Non-pigmented ciliary epithelial cell (primary cell): ENCODE data around the gene DIABLO.
A peak's percentile ranks its signal among the peaks of the same experiment; 100 is the strongest.
"Not testable (repeated sequence)": the region's sequence is repeated elsewhere in the genome, so short reads cannot be mapped to it uniquely, and the experiment has no call there.

ENCODE experiments used
- DNase-seq: peaks from one replicate; pipeline ENCODE4 v3.0.0-alpha.2; 2010; ENCODE audit warnings: low read depth

DIABLO gene

DNA sequence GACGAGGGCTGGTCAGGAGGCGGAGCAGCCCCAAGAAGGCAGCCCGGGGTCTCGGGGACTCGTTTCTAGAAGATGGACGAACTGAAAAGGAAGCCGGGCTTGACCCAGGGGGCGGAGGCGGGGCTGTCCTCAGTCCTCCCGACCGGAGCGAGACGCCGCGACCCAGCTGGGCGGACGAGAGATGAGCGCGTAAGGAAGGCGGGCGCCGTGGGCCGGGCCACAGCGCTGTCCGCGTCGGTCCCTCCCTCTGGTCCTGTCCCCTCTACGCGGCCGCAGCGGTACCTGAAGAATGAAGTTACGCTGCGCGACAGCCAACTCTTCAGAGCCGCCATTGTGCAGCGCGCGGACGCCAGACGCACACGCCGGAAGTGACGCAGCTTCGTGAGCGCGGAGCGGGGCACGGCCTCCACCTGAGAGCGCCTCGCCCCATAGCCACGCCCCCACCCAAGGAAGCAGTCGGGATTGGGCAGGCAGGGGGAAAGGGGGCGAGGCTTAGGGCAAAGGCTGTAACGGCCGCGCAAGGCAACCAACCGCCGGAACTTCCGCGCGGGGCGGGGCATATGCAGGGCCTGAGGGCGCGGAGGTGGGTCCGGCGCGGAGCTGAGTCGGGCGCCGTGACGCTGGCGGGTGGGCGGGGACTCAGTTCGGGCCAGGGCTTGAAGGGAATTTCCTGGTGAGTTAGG is at the start of gene DIABLO:
Gene DIABLO, minus strand, starts transcription at position 370 of the 683 bp plus-strand sequence. Its CDS starts 38 bp downstream, at position 332.
- DNase-seq = peak; percentile 94

- no peak for DNase-seq
Observed at GRCh38 chr12:122275459-122275858, 49.6 kb upstream of the DIABLO start.

- peak; percentile 91 for DNase-seq
Observed at GRCh38 chr12:122266230-122266901, 40.5 kb upstream of the DIABLO start, which contains the start of gene VPS33A. VPS33A (minus strand) TSS chr12:122266494; CDS start chr12:122266408, 86 bp downstream.

GRCh38 chr12:122265886-122266229 is 40.0 kb upstream of the DIABLO start:
- DNase-seq = peak; percentile 4

GRCh38 chr12:122265476-122265875 is 39.6 kb upstream of the DIABLO start:
- DNase-seq = no peak

GRCh38 chr12:122260735-122261134 is 34.9 kb upstream of the DIABLO start:
- not testable (repeated sequence) for DNase-seq

DNA sequence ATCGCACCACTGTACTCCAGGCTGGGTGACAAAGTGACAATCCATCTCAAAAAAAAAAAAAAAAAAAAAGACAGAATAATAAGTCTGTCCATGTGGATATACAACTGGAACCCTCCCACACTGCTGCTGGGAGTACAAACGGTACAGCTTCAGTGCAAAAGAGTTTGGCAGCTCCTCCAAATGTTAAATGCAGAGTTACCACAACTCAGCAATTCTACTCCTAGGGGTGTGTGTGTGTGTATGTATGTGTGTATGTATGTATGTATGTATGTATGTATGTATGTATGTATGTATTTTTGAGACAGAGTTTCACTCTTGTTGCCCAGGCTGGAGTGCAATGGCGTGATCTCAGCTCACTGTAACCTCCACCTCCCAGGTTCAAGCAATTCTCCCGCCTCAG is 33.1 kb upstream of the DIABLO start:
- not testable (repeated sequence) for DNase-seq

DNA sequence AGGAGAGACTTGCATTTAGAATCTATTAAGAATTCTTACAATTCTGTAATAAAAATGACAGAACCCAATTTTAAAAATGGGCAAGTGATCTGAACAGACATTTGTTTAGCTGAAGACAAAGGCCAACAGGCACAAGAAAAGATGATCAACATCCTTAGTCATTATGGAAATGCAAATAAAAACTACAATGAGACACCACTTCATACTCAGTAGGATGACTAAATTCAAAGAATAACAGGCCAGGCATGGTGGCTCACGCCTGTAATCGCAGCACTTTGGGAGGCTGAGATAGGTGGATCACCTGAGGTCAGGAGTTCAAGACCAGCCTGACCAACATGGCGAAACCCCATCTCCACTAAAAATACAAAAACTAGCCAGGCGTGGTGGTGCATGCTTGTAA is 32.6 kb upstream of the DIABLO start:
- DNase-seq = not testable (repeated sequence)

- DNase-seq = no peak
Observed at GRCh38 chr12:122250536-122250935, 24.7 kb upstream of the DIABLO start.

DNA sequence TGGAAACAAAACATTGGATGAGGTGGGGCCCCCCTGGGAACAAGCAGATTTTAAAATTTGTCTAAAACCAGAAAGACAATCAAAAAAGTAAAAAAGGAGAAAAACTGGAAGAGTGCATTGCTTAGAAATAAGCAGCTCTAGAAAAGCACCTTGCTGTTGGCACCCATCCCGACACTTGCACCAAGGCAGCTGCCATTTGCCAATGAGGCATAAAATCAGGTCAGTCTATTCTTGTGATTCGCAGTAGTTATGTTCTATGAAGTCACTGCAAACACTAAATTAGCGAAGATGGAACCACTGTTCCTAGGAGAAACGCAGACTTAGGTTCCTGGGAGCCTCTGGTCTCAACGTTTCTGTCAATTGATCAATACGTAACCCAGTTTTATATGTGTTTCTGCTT is 24.2 kb upstream of the DIABLO start:
- DNase-seq = no peak

DNA sequence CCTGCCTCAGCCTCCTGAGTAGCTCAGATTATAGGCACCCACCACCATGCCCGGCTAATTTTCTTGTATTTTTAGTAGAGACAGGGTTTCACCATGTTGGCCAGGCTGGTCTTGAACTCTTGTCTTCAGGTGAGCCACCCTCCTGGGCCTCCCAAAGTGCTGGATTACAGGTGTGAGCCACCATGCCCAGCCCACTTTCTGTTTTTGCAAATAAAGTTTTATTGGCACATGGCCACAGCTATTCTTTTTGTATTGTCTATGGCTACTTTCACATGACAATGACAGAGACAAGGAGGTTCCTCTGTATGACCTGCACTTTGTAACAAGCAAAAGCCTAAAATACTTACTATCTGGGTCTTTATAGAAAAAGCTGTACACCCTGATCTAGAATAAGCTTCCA is 19.7 kb upstream of the DIABLO start:
- DNase-seq = no peak

GRCh38 chr12:122244565-122245371 is 18.9 kb upstream of the DIABLO start:
- DNase-seq = no peak

DNA sequence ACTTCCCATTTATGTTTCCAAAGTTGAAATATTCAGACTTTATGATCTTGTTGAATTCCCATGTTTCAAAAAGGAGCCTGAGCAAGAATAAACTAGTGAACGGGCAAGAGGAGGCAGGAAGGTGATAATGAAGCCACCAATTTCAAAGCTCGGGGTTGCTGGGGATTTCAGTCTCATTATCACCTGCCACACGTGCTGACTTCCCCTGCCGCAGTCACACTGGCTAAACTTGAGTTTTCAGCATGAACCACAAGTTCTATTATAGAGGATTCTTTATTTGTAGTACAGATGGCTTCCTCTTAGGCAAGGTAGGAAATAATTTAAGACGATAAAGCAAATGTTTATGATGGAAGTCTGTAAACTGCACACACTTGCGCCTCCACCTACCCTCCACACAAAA is 18.1 kb upstream of the DIABLO start:
- no peak for DNase-seq

- no peak for DNase-seq
Observed at GRCh38 chr12:122238861-122239260, 13.0 kb upstream of the DIABLO start.

GRCh38 chr12:122235741-122236140 is 9.9 kb upstream of the DIABLO start:
- no peak for DNase-seq

GRCh38 chr12:122232691-122233090 is 6.8 kb upstream of the DIABLO start:
- DNase-seq = no peak

DNA sequence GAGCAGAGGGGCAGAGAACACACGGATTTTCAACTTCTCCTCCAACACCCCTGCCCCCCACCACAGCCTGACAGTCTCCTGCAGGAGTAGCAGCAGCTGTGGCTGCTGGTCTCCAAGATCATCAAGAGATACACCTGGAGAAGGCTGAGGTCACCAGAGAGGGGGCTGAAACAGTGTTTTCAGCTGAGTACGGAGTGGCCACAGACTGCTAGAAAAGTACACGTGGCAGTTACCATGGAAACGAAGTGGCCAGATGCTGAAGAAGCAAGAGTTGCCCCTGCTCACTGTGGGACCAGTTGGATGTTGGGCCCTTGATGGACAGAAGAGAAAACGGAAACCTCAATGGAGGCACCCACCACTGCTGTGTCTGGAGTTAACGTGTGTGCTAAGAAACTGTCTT is 4.9 kb upstream of the DIABLO start:
- DNase-seq = no peak

GRCh38 chr12:122228092-122228491 is 2.2 kb upstream of the DIABLO start:
- no peak for DNase-seq

DNA sequence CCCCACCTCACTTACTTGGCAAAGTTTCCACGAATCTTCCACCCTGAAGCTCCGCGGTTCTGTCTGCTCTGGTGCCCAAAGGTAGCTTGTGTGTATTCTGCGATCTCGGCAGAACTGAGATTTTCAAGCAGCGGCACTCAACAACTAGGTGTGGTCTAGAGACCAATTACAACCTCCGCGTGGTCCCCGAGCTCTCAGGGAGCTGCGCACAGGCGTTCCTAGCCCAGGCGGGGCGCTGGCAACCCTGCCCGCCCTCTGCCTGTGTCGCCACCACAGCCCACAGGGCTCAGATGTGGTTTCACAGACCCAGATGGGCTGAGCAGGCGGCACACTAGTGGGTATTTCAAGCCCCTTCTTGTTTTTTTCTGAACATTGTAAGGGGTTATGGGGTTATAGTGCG is 1.5 kb upstream of the DIABLO start:
- no peak for DNase-seq

DNA sequence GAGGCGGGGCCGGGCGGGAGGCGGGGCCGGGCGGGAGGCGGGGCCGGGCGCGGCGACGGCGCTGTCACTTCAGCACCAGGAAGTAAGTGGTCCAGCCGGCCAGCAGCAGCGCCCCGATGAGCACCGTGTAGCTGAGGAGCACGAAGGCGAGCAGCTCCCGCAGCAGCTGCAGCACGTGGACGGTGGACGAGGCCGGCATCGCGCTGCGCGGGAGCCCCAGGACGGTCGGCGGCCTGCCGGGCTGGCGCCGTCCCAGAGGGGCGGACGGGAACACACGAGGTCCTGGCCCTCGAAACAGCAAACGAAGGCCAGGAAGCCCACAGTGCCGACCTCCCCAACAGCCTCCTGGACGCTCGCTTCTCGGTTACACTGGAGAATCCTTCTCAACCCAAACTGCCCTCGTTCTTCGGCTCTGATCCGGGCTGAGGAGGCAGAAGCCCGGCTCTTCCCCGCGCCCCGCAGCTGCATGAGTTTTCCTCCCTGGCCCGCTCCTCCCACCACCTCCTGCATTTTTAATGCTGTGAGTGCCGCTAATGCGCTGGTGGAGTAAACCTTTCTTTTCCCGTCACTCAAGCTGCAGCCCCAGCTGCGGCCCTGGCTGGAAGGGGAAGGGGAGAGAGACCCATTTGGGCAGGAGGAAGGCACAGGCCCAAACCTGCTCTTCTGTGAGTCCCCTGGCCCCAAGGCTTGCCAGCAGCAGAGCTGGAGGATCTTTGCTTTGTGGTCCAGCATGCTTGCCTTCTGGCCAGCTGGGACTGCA is 694 bp upstream of the DIABLO start:
- DNase-seq = no peak

DNA sequence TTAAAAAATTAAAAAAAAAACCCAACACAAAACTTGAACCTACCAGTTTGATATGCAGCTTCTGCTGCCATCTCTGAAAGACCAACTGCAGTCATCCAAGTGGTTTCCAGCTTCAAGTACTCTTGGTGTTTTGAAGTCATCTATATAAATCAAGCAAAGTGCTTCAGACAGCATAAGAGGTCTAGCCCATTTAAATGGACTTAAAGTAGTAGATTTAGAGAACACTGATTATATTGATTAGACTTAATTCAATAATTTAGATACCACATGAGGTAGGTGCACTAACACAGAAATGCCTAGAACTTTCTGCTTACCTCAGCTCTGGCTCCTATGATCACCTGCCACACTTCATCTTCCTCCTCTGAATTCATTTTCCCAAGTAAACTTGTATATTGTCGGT is 9.4 kb downstream of the DIABLO start:
- no peak for DNase-seq

GRCh38 chr12:122215771-122216170 is 10.1 kb downstream of the DIABLO start:
- DNase-seq = no peak
